NCI-H1092 treated with DMSO at 0.1 percent for 48 hours (cell line): Measurements from ENCODE around the gene PPARD.
"Not testable (repeated sequence)": the region's sequence is repeated elsewhere in the genome, so short reads cannot be mapped to it uniquely, and the experiment has no call there.

Experiments
- DNase-seq: peaks from one replicate; lab custom pipeline; 2025; lab: John Stamatoyannopoulos, UW

Gene PPARD

GRCh38 chr6:35381132-35381531 is 38.8 kb downstream of the PPARD start:
- DNase-seq = no peak

- DNase-seq = no peak
Measured at GRCh38 chr6:35382015-35382414, 39.7 kb downstream of the PPARD start.

GRCh38 chr6:35385457-35386202 is 43.3 kb downstream of the PPARD start:
- DNase-seq = no peak

DNA sequence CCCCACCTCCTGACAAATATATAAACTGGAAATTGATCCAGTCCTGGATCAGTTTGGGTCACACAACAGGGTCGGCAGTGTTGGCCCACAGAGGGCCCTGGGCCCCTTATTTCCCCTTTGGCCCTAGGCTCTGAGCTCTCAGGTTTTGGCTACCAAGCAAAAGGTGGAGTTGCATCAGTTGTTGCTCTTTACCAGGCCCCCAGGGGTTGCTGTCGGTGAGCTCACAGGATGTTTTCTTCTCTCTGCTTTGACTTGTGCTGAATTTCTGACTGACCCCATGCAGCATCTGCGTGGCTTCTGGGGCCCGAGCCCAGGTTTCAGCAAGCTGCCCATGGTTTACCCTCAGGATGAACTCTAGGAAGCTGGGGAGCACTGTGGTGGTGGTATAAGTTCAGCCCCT is 44.6 kb downstream of the PPARD start:
- DNase-seq = no peak

DNA sequence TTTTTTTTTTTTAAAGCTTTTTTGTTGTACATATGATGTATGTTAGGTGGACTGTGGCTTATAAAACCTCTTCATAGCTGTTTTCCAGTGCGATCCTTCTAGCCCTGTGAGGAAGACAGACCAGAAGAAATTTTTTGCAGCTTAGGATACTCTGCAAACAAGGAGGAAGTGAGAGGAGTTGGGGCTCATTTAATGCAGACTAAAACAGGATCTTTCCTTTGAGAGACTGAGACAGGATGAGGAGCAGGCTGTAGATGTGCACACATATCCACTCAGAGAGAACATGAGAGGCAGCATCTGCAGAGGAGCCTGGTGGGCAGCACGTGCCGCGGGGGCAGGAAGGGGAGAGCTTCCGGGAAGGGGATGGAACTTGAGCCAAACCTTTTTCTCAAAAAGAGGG is 45.7 kb downstream of the PPARD start:
- no peak for DNase-seq

- no peak for DNase-seq
Measured at GRCh38 chr6:35388772-35389352, 46.5 kb downstream of the PPARD start.

DNA sequence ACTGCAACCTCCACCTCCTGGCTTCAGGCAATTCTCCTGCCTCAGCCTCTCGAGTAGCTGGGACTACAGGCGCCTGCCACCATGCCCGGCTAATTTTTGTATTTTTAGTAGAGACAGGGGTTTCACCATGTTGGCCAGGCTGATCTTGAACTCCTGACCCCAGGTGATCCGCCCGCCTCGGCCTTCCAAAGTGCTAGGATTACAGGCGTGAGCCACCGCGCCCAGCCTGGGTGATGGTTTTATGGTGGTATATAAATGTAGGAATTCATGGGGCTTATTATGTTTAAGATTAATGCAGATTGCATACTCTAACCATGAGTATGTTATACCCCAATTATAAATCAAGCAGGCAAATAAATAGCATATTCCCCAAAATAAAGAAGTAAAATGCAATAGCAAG is 47.0 kb downstream of the PPARD start:
- DNase-seq = not testable (repeated sequence)

- no peak for DNase-seq
Measured at GRCh38 chr6:35391240-35391968, 49.0 kb downstream of the PPARD start.

GRCh38 chr6:35392111-35392702 is 49.8 kb downstream of the PPARD start:
- no peak for DNase-seq

- no peak for DNase-seq
Measured at GRCh38 chr6:35392773-35393672, 50.7 kb downstream of the PPARD start.

DNA sequence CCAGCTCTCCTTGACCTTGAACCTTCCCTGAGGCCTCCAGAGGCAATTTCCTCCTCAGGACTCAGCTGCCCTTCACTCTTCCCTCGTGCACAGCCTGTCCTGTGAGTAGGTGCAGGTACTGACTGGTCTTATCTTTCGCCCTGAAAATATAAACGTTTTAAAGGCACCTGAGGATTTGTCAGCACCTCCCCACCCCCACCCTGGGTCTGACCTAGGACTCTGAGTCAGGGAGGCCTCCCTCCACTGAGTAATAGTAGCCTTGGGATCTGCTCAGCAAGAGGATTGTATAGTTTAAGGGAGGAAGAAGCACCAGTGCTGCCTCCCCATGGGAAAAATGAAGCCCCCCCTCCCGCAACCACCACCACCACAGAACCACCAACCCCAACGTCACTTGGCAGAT is 54.6 kb downstream of the PPARD start:
- no peak for DNase-seq

GRCh38 chr6:35397806-35398418 is 55.6 kb downstream of the PPARD start:
- no peak for DNase-seq

GRCh38 chr6:35398526-35398925 is 56.2 kb downstream of the PPARD start:
- no peak for DNase-seq

GRCh38 chr6:35400111-35400510 is 57.8 kb downstream of the PPARD start:
- no peak for DNase-seq

DNA sequence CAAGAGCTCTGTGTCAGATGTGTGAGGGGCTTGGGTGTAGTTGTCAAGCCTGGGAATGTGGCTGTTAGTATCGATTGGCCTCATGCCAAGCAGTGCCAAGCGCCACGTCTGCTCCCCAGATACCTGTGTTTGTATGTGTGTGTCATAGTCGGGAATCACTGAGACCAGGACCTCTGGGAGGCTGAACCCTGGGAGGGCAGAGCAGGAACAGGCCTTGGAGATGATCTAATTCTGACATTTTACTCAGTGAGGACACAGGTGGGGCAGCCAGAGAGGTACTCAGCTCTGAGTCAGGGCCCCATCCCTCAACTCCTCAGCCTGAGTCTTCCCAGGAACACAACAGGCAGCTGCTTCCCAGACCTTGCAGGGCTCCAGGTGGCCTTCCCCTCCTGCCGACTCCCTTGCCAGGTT is 58.5 kb downstream of the PPARD start:
- no peak for DNase-seq

DNA sequence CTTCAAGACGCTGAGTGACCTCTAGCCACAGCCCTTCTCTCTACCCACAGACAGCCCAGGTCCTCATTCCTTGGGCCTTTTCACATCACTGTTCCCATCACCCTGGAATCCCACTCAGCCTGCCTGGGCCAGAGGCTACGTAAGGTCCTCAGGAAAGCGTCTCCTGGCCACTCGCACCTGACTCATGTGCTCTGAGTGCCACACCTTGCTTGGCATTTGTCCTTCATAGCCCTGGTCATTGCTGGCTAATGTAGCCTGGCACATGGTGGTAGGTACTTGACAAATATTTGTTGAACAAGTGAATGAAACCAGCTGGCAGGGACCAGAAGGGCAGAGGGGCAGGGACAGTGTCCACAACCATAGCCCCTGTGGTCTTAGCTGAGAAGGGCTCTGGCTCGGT is 59.2 kb downstream of the PPARD start:
- no peak for DNase-seq

DNA sequence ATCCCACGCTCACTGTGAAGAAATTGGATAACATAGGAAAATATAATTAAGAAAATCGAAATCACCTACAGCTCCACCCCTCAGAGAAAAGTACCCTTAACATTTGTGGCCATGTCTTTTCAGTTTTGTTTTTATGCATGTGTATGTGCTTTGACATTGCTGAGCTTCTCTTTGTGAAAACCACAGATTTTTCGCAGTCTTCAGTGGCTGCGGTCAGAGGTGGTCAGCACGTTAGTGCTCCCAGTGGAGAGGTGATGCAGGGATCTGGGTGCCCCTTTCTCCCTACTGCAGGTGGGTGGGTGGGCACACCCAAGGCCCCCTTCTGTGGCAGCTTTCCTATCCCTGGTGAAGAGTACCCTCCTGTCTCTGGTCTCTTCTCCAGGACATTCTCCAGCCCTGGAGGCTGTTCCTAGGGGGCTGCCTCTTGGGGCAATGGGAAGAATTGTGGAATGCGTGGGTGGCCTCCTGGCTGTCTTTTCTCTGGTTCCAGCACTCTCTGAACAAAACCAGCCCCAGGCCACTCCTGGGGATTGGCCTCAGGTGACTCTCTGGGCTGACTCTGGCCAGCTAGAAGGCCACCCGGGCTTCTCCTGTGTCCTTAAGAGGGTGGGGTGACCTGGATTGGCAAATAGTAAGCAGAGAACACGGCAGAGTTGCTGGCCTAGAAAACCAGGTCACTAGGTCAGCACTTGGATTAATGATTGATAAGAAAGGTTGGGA is 59.9 kb downstream of the PPARD start:
- DNase-seq = no peak

- no peak for DNase-seq
Measured at GRCh38 chr6:35402856-35403191, 60.5 kb downstream of the PPARD start.

DNA sequence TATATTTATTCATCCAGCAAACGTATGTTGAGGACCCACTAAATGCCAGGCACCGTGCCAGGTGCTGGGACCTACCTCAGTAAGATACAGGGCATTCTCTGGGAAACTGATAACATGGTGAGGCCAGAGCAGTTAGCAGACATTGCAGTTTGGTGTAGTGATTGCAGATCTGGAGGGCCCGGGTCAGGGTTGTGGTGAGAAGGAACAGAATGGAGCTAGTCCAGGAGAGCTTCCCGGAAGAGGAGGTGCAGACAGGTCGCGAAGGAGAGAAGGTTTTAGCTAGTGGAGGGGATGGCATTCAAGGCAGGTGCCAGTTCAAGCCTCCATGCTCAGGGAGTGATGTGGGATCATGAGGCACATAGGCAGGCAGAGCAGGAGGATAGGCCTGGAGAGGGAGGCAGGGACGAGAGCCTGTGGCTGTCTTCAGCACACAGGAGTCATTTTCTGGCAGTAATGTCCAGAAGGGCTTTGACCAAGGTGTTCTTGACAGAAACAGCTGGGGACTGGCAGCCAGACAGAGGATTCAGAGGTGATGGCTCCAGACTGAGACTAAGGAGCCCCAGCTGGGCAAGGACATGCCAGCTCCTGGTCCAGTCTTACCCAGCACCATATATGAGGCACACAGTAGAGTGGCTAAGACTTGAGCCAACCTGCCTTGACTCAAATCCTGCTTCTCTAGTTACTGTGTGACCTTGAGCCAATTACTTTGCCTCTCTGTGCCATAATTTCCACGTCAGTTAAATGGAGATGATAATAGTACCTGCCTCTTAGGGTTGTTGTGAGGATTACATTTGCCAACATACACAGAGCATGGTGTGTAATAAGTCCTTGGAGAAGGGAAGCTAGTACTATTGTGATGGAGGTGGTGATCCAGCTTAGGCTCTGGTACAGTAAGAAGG is 61.4 kb downstream of the PPARD start:
- no peak for DNase-seq
